ENCODE measurements around the gene AXIN2.
"Not testable (repeated sequence)": the region's sequence is repeated elsewhere in the genome, so short reads cannot be mapped to it uniquely, and the experiment has no call there.

AXIN2 gene

GRCh38 chr17:65485388-65486299 is 75.8 kb downstream of the AXIN2 start:
- in situ Hi-C loops (cut with MboI; ENCODE audit: low sequenced_read_pairs), result no loop called here

GRCh38 chr17:65484405-65484804 is 77.0 kb downstream of the AXIN2 start:
- in situ Hi-C loops (cut with MboI; ENCODE audit: low sequenced_read_pairs), result not testable (repeated sequence)

GRCh38 chr17:65483438-65483837 is 78.0 kb downstream of the AXIN2 start:
- in situ Hi-C loops (cut with MboI; ENCODE audit: low sequenced_read_pairs), result no loop called here

GRCh38 chr17:65482201-65482600 is 79.2 kb downstream of the AXIN2 start:
- in situ Hi-C loops (cut with MboI; ENCODE audit: low sequenced_read_pairs), result no loop called here

- in situ Hi-C loops (cut with MboI; ENCODE audit: low sequenced_read_pairs), result no loop called here
Observed at GRCh38 chr17:65479282-65479681, 82.2 kb downstream of the AXIN2 start.

Data from hTERT RPE-1 (cell line).